CD4-positive, alpha-beta T cell treated with Interleukin-10 for 1 hour (primary cell): ENCODE results near the gene CAMKK2.
A peak's percentile ranks its signal among the peaks of the same experiment; 100 is the strongest.
"Not testable (repeated sequence)": the region's sequence is repeated elsewhere in the genome, so short reads cannot be mapped to it uniquely, and the experiment has no call there.

Experiments used
- DNase-seq: peaks from one replicate; pipeline ENCODE4 v3.0.0-alpha.2; 2020

Gene CAMKK2

GRCh38 chr12:121222847-121223246 lies 73.7 kb downstream of the CAMKK2 start:
- DNase-seq = no peak

GRCh38 chr12:121219353-121219986 lies 77.0 kb downstream of the CAMKK2 start:
- DNase-seq = no peak

- no peak for DNase-seq
These were observed 77.7 kb downstream of the CAMKK2 start for GRCh38 chr12:121218588-121219352.

GRCh38 chr12:121217761-121218160 lies 78.7 kb downstream of the CAMKK2 start:
- no peak for DNase-seq

- DNase-seq = no peak
These were observed 79.4 kb downstream of the CAMKK2 start for GRCh38 chr12:121217063-121217462.

- no peak for DNase-seq
These were observed 80.4 kb downstream of the CAMKK2 start for GRCh38 chr12:121216102-121216501.

GRCh38 chr12:121214855-121215745 lies 81.4 kb downstream of the CAMKK2 start:
- DNase-seq = peak; percentile 30

GRCh38 chr12:121214166-121214777 lies 82.2 kb downstream of the CAMKK2 start:
- peak; percentile 30 for DNase-seq

- no peak for DNase-seq
These were observed 83.6 kb downstream of the CAMKK2 start for GRCh38 chr12:121212875-121213274.

GRCh38 chr12:121209624-121210572 lies 86.6 kb downstream of the CAMKK2 start, which contains the start of gene P2RX4:
P2RX4 (plus strand) TSS chr12:121210129; CDS start chr12:121210165, 36 bp downstream.
- peak; percentile 90 for DNase-seq

GRCh38 chr12:121209221-121209620 lies 87.3 kb downstream of the CAMKK2 start:
- no peak for DNase-seq

GRCh38 chr12:121208571-121208970 lies 87.9 kb downstream of the CAMKK2 start:
- DNase-seq = not testable (repeated sequence)

GRCh38 chr12:121205491-121205890 lies 91.0 kb downstream of the CAMKK2 start:
- no peak for DNase-seq

- DNase-seq = no peak
These were observed 93.0 kb downstream of the CAMKK2 start for GRCh38 chr12:121203482-121203881.

- no peak for DNase-seq
These were observed 93.8 kb downstream of the CAMKK2 start for GRCh38 chr12:121202407-121203355.

- DNase-seq = not testable (repeated sequence)
These were observed 95.4 kb downstream of the CAMKK2 start for GRCh38 chr12:121201140-121201539.

- no peak for DNase-seq
These were observed 97.6 kb downstream of the CAMKK2 start for GRCh38 chr12:121198949-121199348.

- DNase-seq = peak; percentile 16
These were observed 99.6 kb downstream of the CAMKK2 start for GRCh38 chr12:121196902-121197301.

- no peak for DNase-seq
These were observed 105.4 kb downstream of the CAMKK2 start for GRCh38 chr12:121191151-121191550.

- no peak for DNase-seq
These were observed 105.9 kb downstream of the CAMKK2 start for GRCh38 chr12:121190523-121191031.
